Body of pancreas (tissue), 4 donors: Measurements from ENCODE around the gene EHBP1L1. TPM values are rescaled to one million over a fixed set of nuclear protein-coding genes. Genes with fewer than 3 reads are reported as not detected.

ENCODE experiments used
- ATAC-seq: fragments of 150-250 bp; one replicate; pipeline ENCODE4 v1.9.1; 2016
- DNase-seq, 4 donors: peaks; one replicate each; pipeline ENCODE4 v3.0.0-alpha.2; 2019
- H3K27ac ChIP-seq, 4 donors: fragments of 200-600 bp; sonication (generic); 1 replicate in 3 of 4; 2 replicates in 1 of 4; pipeline versions ENCODE4 v1.5.1 to v1.6.1; 2016 to 2019; ENCODE audit warnings: mild to moderate bottlenecking in 1 of 4, mixed read lengths in 1 of 4, moderate library complexity in 1 of 4
- H3K27me3 ChIP-seq, 2 donors: fragments of 200-600 bp; sonication (generic); one replicate each; pipeline ENCODE4 v1.6.0; 2016; ENCODE audit warnings: mild to moderate bottlenecking in 1 of 2
- H3K36me3 ChIP-seq, 2 donors: fragments of 200-600 bp; sonication (generic); replicated peaks in 1 of 2; 2 replicates each; pipeline ENCODE4 v1.5.1; 2016; ENCODE audit warnings: low read depth in 2 of 2; ENCODE audit not compliant: insufficient read depth in 1 of 2
- H3K4me1 ChIP-seq: fragments of 200-600 bp; sonication (generic); one replicate; pipeline ENCODE4 v1.6.0; 2016
- H3K4me3 ChIP-seq, 2 donors: fragments of 200-600 bp; sonication (generic); 1 replicate in 1 of 2; 2 replicates in 1 of 2; pipeline ENCODE4 v1.5.1; 2016 to 2019
- H3K9me3 ChIP-seq, 3 donors: fragments of 200-600 bp; sonication (generic); 1 replicate in 2 of 3; 2 replicates in 1 of 3; pipeline ENCODE4 v1.5.1; 2016
- POLR2A ChIP-seq, 3 donors: fragments of 450-650 bp; IDR thresholded peaks; one replicate each; pipeline ENCODE4 v1.6.1; 2016; ENCODE audit warnings: antibody characterized with exemption in 3 of 3, mild to moderate bottlenecking in 2 of 3
- WGBS, 2 donors: methylation state at CpG; one replicate each; pipeline ENCODE4 v1.1.5; 2017; 5-methylcytosine and 5-hydroxymethylcytosine counted together
- intact Hi-C: fragments of 100-400 bp; cut with DNase I; formaldehyde crosslinking; loops from one replicate; pipeline ENCODE4 v1.15.1; 2023
- total RNA-seq, 2 donors: library from RNA; depleted of rRNA; stranded (reverse); fragments of >200 nt; gene quantifications; one replicate each; pipeline ENCODE4 v1.1.0, GENCODE V29; 2016
- TF ChIP-seq, protein P1 (sequence below), 7 experiments: fragments of 450-650 bp in 4 of 7; fragments of 200-600 bp in 3 of 7; sonication (generic) in 3 of 7; IDR thresholded peaks; one replicate each; pipeline ENCODE4 v1.5.1; 2016 to 2019; ENCODE audit warnings: antibody characterized with exemption in 7 of 7

EHBP1L1 gene
- total RNA-seq, 2 donors from 2014 or later = 35.0 to 76.1 TPM

- DNase-seq = peak in 2 of 4 donors; percentile 34 to 43
- ATAC-seq = no peak
- 76 to 84% methylated on average over 9 to 26 of the region's 26 CpGs for WGBS, 2 donors
- Histone ChIP-seq H3K9me3 (no peaks in the 10 kb centered on the region), H3K27me3 (no peaks in the 10 kb centered on the region), H3K27ac (no peak overlapping the region), H3K36me3 (peaks cover 0 to 6% of the 10 kb centered on the region in 2 donors), H3K4me1 (peaks cover 17% of the 10 kb centered on the region), H3K4me3 (no peak overlapping the region)
- intact Hi-C loops = no loop called here
- TF ChIP-seq, protein P1, sequence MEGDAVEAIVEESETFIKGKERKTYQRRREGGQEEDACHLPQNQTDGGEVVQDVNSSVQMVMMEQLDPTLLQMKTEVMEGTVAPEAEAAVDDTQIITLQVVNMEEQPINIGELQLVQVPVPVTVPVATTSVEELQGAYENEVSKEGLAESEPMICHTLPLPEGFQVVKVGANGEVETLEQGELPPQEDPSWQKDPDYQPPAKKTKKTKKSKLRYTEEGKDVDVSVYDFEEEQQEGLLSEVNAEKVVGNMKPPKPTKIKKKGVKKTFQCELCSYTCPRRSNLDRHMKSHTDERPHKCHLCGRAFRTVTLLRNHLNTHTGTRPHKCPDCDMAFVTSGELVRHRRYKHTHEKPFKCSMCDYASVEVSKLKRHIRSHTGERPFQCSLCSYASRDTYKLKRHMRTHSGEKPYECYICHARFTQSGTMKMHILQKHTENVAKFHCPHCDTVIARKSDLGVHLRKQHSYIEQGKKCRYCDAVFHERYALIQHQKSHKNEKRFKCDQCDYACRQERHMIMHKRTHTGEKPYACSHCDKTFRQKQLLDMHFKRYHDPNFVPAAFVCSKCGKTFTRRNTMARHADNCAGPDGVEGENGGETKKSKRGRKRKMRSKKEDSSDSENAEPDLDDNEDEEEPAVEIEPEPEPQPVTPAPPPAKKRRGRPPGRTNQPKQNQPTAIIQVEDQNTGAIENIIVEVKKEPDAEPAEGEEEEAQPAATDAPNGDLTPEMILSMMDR (IDR thresholded peaks at IDR 0.05) = peak in 6 of 7 experiments; percentile 21 to 47 (median 40)
- TF ChIP-seq POLR2A (IDR thresholded peaks at IDR 0.05) = no peak
Observed at GRCh38 chr11:65593518-65594414, 17.9 kb downstream of the EHBP1L1 start.

DNA sequence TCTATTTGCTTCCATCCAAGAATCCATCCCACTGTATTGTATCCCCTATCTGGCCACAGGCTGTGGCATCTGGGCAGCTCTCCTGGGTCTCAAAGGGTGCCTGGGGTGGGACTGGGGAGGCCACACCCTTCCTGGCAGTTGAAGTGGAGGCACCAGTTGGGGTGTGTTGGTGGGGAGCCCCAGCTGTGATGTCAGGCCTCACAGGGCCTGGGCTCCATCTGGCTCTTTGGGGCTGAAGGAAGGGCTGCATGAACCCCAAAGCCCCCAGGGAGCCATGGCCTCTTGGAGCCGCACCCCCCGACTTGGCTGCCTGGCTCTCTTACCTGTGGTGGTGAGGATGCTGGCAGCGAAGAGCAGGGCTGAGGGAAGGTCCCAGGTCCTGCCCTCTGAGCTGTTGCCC, 19.3 kb downstream of the EHBP1L1 start:
- WGBS, 2 donors = 73 to 76% methylated on average over 2 to 3 of the region's 3 CpGs
- peaks cover 0 to 10% of the 10 kb centered on the region in 2 donors for H3K36me3 ChIP-seq
- H3K9me3 ChIP-seq = no peaks in the 10 kb centered on the region
- no peak overlapping the region for H3K27ac ChIP-seq
- TF ChIP-seq, protein P1 (IDR thresholded peaks at IDR 0.05) = no peak
- no peak for TF ChIP-seq POLR2A (IDR thresholded peaks at IDR 0.05)
- ATAC-seq (no peak), DNase-seq (no peak)
- no peak overlapping the region for H3K4me3 ChIP-seq
- no peaks in the 10 kb centered on the region for H3K27me3 ChIP-seq
- intact Hi-C loops = no loop called here
- peaks cover 17% of the 10 kb centered on the region for H3K4me1 ChIP-seq

DNA sequence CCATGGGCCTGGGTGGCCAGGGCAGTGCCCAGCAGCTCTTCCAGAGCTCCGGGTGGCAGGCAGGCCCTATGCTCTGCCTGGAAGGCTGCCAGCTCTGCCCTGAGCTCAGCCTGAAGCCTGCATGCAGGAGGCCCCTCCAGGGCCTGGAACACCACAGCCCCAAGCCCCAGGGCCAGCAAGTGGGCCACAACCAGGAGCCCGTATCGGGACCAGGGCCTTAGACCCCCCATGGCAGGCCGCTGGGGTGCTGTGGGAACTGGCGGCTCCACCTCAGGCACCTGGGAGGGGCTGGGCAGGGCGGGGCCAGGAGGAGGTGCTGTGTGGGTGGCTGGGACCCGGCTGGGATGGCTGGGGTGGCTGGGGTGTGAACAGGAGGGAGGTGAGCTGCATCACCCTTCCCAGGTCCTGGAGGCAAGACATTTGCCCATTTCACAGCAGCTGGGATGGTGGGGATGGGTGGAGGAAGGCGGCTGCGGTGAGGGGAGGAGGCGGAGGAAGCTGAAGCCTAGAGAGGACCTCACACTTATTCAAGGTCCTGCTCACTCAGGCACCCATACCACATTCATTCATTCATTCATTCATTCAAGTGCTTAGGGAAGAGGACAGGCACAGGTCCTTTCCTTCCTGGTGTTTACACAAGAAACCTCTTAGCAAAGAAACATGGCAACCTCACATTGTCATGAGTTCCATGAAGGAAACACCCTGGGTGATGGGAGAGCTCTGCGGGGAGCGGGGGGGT, 19.9 kb downstream of the EHBP1L1 start, which contains the start of gene KCNK7:
KCNK7 (minus strand) TSS at position 258 of the 739 bp plus-strand sequence; CDS start at position 230, 28 bp downstream.
- no peak for TF ChIP-seq POLR2A (IDR thresholded peaks at IDR 0.05)
- TF ChIP-seq, protein P1 (IDR thresholded peaks at IDR 0.05) = no peak
- 72 to 85% methylated on average over 11 to 12 of the region's 12 CpGs for WGBS, 2 donors
- no peak within 1 kb of the TSS for H3K4me3 ChIP-seq
- intact Hi-C loops = no loop called here
- H3K9me3 ChIP-seq = no peaks in the 10 kb centered on the region
- no peak for ATAC-seq
- H3K4me1 ChIP-seq = peaks cover 17% of the 10 kb centered on the region
- peaks cover 0 to 10% of the 10 kb centered on the region in 2 donors for H3K36me3 ChIP-seq
- H3K27me3 ChIP-seq = no peaks in the 10 kb centered on the region
- DNase-seq = no peak
- H3K27ac ChIP-seq = no peak within 1 kb of the TSS

DNA sequence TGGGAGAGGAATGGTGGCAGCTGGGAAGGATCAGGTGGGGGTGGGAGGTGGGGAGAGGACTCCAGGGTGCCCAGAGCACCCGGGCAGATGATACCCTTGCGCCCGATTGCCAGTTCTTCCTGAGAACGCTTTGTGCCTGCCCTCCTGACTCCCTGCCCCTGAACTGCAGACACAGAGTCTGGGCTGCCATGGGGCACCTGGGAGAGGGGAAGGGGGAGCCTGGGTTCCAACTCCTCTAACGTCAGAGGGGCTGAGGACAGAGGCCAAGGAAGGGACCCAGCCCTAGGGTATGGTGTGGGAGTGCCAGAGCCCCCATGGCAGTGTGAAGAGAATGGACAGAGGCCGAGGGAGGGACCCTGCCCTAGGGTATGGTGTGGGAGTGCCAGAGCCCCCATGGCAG, 20.7 kb downstream of the EHBP1L1 start:
- DNase-seq (peak in 1 of 4 donors; percentile 11), ATAC-seq (no peak)
- 69 to 83% methylated on average over 6 of the region's 6 CpGs for WGBS, 2 donors
- Histone ChIP-seq H3K4me1 (peaks cover 17% of the 10 kb centered on the region), H3K4me3 (no peak overlapping the region), H3K36me3 (peaks cover 0 to 10% of the 10 kb centered on the region in 2 donors), H3K27ac (no peak overlapping the region), H3K9me3 (no peaks in the 10 kb centered on the region), H3K27me3 (no peaks in the 10 kb centered on the region)
- intact Hi-C loops = no loop called here
- TF ChIP-seq, protein P1 (IDR thresholded peaks at IDR 0.05) = no peak
- no peak for TF ChIP-seq POLR2A (IDR thresholded peaks at IDR 0.05)
